ENCODE measurements around the gene TNNC1. TPM values are rescaled to one million over a fixed set of nuclear protein-coding genes. Genes with fewer than 3 reads are reported as not detected.

The TNNC1 gene
- total and polyA plus RNA-seq, 12 donors = 6,035 to 18,066 (median 8,315) TPM

DNA sequence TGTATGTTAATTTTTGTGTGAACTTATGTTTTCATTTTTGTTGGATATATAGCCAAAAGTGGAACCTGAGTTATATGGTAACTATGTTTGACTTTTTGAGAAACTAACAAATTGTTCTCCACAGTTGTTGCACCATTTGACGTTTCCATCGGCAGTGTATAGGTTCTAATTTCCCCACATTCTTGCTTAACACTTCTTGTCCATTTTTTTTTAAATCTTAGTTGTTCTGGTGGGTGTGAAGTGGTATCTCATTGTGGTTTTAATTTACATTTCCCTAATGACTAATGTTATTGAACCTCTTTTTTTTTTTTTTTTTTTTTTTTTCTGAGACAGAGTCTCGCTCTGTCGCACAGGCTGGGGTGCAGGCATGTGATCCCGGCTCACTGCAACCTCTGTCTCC, 9.6 kb upstream of the TNNC1 start:
- Histone ChIP-seq H3K36me3 (peaks cover 0 to 88% (median 32%) of the 10 kb centered on the region in 9 donors), H3K27me3 (no peaks in the 10 kb centered on the region), H3K4me3 (no peak overlapping the region), H3K27ac (no peak overlapping the region), H3K9me3 (no peaks in the 10 kb centered on the region), H3K4me1 (peaks cover 2 to 22% (median 7%) of the 10 kb centered on the region in 9 donors)
- 84 to 94% methylated on average over 5 of the region's 5 CpGs for WGBS, 2 donors
- ATAC-seq (no peak), DNase-seq (no peak)
- TF ChIP-seq, protein P1, sequence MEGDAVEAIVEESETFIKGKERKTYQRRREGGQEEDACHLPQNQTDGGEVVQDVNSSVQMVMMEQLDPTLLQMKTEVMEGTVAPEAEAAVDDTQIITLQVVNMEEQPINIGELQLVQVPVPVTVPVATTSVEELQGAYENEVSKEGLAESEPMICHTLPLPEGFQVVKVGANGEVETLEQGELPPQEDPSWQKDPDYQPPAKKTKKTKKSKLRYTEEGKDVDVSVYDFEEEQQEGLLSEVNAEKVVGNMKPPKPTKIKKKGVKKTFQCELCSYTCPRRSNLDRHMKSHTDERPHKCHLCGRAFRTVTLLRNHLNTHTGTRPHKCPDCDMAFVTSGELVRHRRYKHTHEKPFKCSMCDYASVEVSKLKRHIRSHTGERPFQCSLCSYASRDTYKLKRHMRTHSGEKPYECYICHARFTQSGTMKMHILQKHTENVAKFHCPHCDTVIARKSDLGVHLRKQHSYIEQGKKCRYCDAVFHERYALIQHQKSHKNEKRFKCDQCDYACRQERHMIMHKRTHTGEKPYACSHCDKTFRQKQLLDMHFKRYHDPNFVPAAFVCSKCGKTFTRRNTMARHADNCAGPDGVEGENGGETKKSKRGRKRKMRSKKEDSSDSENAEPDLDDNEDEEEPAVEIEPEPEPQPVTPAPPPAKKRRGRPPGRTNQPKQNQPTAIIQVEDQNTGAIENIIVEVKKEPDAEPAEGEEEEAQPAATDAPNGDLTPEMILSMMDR (IDR thresholded peaks at IDR 0.05) = no peak
- intact Hi-C loops (cut with DNase I) = loop anchor here in 2 of 10 donors (10.0 kb wide), 2 partner anchors 211 to 221 kb away; partner anchors contain the start of genes GNL3 (in 1 of the 2) and PBRM1 (in 1 of the 2)

DNA sequence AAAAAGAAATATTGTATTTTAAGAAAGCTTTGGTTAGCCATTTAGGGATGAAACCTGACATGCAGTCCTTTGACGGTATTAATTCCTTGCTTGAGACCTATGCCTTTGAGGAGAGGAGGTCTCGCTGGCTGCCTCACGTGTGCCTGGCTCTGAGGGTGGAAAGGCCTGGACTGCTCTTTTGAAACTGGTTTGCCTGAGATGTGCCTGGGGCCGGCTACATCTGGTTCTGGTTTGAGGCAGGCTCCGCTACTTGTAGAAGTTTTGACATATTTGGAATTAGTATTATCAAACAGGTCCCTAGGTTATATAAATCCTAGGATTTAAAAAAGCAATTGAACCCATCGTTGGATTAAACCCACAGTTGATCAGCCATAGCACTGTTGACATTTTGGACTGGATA, 8.0 kb upstream of the TNNC1 start:
- TF ChIP-seq, protein P1 (IDR thresholded peaks at IDR 0.05) = no peak
- DNase-seq = no peak
- Histone ChIP-seq H3K4me3 (no peak overlapping the region), H3K9me3 (no peaks in the 10 kb centered on the region), H3K36me3 (peaks cover 0 to 93% (median 35%) of the 10 kb centered on the region in 9 donors), H3K4me1 (peaks cover 0 to 21% (median 6%) of the 10 kb centered on the region in 9 donors), H3K27me3 (no peaks in the 10 kb centered on the region), H3K27ac (no peak overlapping the region)
- intact Hi-C loops (cut with DNase I) = loop anchor here in 2 of 10 donors (10.0 kb wide), 2 partner anchors 213 to 223 kb away; partner anchors contain the start of genes GNL3 (in 1 of the 2) and PBRM1 (in 1 of the 2)
- ATAC-seq = no peak
- 84 to 86% methylated on average over 6 of the region's 6 CpGs for WGBS, 2 donors

DNA sequence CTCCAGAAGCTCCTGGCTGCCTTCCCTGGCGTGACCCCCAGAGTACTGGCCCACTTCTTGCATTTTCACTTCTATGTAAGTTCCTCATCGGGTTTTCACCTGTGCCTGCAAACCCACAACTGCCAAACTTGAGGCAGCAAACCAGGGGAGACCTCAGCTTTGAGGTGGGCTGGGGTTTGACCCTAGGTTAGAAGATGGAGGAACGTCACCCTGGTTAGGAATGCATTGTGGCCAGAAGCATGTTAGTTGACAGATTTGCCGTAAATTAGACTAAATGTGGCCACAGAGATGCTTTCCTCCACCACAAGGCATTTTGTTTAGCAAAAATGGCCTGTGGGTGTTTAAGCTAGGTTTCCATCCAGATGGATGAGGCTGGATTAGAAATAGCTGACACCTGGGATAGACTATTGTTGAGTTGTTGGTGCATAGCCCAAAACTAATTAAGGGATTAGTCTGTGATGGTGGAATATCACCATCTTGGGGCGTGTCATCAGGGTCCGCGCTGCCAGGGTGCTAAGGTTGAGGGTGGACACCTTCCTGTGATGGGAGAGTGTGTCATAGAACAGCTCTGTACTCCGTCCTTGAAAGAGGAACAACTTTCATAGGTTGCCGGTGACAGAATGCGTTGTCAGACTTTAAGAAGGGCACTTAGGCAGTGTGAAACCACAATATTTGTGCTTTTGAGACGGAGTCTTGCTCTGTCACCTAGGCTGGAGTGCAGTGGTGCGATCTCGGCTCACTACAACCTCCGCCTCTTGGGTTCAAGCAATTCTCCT, 5.1 kb upstream of the TNNC1 start:
- Histone ChIP-seq H3K36me3 (peaks cover 0 to 67% (median 35%) of the 10 kb centered on the region in 9 donors), H3K9me3 (no peaks in the 10 kb centered on the region), H3K27me3 (no peaks in the 10 kb centered on the region), H3K27ac (no peak overlapping the region), H3K4me1 (peaks cover 17 to 44% (median 28%) of the 10 kb centered on the region in 9 donors), H3K4me3 (no peak overlapping the region)
- ATAC-seq (no peak), DNase-seq (no peak)
- intact Hi-C loops (cut with DNase I) = loop anchor here in 3 of 10 donors (10.0 kb wide), 2 partner anchors 224 to 226 kb away; partner anchors contain the start of genes GNL3 (in 3 of the 3), PBRM1 (in 3 of the 3) and TWF2 (in 1 of the 3)
- 95 to 97% methylated on average over 14 of the region's 14 CpGs for WGBS, 2 donors
- TF ChIP-seq, protein P1 (IDR thresholded peaks at IDR 0.05) = no peak

DNA sequence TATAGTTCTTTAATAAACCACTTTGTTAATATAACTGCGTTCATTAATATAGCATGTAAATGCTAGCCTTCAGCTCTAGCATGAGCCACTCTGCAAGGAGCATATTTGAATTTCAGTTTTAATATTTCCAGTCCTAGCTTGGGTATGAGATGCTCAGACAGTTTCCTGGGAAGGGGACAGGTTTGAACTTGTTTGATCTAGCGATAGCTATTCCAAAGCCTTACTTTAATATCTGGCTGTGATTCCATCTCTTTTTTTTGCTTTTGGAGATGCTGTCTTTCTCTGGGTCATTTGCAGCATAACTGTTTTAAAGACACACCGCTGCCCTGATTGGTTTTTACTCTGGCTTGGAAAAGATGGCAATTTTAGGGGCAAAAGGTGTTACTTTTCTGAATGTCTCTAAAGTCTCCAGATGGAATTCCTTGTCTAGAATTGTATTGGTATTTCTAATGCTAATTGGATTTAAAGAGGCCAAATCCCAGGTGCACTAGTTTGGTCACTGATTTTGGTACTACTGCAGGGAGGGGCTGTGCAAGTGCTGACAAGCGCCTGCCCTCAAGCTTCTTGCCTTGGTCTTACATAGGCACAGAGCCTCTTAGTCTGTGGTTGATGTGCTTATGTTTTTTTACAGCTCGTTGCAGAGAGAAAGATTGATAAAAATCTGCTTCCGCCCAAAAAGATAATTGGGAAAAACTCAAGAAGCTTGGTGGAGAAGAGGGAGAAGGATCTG, 4.4 kb upstream of the TNNC1 start:
- no peaks in the 10 kb centered on the region for H3K9me3 ChIP-seq
- intact Hi-C loops (cut with DNase I) = loop anchor here in 3 of 10 donors (10.0 kb wide), 2 partner anchors 223 to 227 kb away; partner anchors contain the start of genes GNL3 (in 3 of the 3), PBRM1 (in 3 of the 3) and TWF2 (in 1 of the 3)
- H3K4me1 ChIP-seq = peaks cover 17 to 43% (median 28%) of the 10 kb centered on the region in 9 donors
- no peak overlapping the region for H3K27ac ChIP-seq
- WGBS, 2 donors = 77 to 78% methylated on average over 6 of the region's 6 CpGs
- H3K36me3 ChIP-seq = peaks cover 0 to 61% (median 35%) of the 10 kb centered on the region in 9 donors
- no peaks in the 10 kb centered on the region for H3K27me3 ChIP-seq
- no peak overlapping the region for H3K4me3 ChIP-seq
- ATAC-seq (no peak), DNase-seq (no peak)
- TF ChIP-seq, protein P1 (IDR thresholded peaks at IDR 0.05) = no peak

Measured in heart right ventricle (tissue), 16 donors.